ENCODE measurements around the gene SNRPN. TPM values are rescaled to one million over a fixed set of nuclear protein-coding genes. Genes with fewer than 3 reads are reported as not detected.
"Not testable (repeated sequence)": the region's sequence is repeated elsewhere in the genome, so short reads cannot be mapped to it uniquely, and the experiment has no call there.

The SNRPN gene
- 34.3 and 35.4 TPM in 2 replicates for total RNA-seq

DNA sequence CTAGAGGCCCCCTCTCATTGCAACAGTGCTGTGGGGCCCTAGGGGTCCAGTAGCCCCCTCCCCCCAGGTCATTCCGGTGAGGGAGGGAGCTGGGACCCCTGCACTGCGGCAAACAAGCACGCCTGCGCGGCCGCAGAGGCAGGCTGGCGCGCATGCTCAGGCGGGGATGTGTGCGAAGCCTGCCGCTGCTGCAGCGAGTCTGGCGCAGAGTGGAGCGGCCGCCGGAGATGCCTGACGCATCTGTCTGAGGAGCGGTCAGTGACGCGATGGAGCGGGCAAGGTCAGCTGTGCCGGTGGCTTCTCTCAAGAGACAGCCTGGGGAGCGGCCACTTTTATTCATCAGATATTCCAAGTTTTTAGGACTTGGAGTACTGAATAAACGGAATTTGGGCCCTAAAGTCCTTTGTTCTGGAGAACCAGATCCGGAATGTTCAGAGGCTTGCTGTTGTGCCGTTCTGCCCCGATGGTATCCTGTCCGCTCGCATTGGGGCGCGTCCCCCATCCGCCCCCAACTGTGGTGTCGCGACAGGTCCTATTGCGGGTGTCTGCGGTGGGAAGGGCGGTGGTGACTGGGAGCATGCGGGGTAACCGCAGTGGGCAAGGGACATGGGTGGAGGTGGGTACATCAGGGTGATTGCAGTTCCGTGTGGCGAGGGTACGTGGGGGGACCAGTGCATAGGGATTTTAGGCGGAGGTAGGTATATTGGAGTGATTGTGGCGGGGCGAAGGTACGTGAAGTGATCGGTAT, at the start of gene SNRPN, which contains the start of gene SNURF:
TSS of gene SNRPN (plus strand) at position 205 of the 748 bp plus-strand sequence. CDS start 19,467 bp downstream, outside the sequence.
TSS of gene SNURF (plus strand) at position 205 of the 748 bp plus-strand sequence. CDS start at position 267, 62 bp downstream.
- DNase-seq = peak; percentile 87
- H3K9me3 Mint-ChIP-seq = peaks cover 6% of the 10 kb centered on the region
- peak within 1 kb of the TSS; percentile 96 for H3K4me3 Mint-ChIP-seq
- peaks cover 2% of the 10 kb centered on the region for H3K27me3 Mint-ChIP-seq
- H3K36me3 Mint-ChIP-seq (ENCODE audit: low read depth) = peaks cover 7% of the 10 kb centered on the region
- peaks cover 11% of the 10 kb centered on the region for H3K4me1 Mint-ChIP-seq
- intact Hi-C loops (cut with micrococcal nuclease) = loop anchor here (10.0 kb wide), 1 partner anchor 180 kb away; no protein-coding TSS in a partner anchor
- H3K27ac Mint-ChIP-seq = peak within 1 kb of the TSS; percentile 94

DNA sequence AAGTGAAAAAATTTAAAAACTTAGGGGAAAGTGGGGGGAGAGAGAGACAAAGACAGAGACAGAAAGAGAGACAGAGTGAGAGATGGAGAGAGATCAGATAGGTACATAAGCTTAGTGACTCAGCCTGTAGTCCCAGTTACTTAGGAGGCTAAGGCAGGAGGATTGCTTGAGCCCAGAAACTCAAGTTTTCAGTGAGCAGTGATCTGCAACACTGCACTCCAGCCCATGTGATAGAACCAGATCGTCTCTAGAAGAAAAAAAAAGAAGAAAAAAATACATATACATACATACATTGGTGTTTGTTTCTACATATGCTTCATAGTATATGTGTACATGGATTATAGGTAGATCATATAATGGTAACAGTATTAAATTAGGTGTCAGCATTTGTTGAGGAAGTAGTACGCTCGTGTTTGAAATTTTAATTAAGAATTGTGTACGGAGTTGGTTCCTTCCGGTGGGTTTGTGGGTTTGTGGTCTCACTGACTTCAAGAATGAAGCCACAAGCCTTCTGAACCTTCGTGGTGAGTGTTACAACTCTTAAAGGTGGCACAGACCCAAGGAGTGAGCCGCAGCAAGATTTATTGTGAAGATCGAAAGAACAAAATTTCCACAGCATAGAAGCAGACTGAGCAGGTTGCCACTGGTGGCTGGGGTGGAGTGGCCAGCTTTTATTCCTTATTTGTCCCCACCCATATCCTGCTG, 38.3 kb upstream of the SNRPN start:
- intact Hi-C loops (cut with micrococcal nuclease) = no loop called here
- H3K4me3 Mint-ChIP-seq = no peak overlapping the region
- peaks cover 23% of the 10 kb centered on the region for H3K9me3 Mint-ChIP-seq
- no peak overlapping the region for H3K27ac Mint-ChIP-seq
- H3K36me3 Mint-ChIP-seq (ENCODE audit: low read depth) = no peaks in the 10 kb centered on the region
- no peak for DNase-seq
- H3K4me1 Mint-ChIP-seq = peaks cover 3% of the 10 kb centered on the region
- H3K27me3 Mint-ChIP-seq = no peaks in the 10 kb centered on the region

DNA sequence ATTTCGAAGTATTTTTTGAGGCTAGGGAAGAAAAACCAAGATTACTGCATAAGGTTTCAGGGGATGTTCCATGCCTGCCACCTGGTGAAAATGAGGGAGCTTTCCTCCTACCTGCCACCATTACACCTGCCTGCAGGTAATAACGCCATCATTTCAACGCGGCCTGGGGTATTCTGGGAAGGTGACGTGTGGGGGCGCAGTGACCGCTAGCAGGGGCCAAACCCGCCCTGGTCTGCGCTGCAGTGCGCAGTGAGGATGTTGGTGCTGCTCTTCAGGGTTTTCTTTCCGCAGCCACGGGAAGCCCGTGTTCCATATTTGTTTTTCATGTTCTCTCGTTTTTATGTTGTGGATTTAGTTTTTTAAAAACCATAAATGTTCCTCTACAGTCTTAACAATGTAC, 37.4 kb upstream of the SNRPN start:
- DNase-seq = no peak
- no peak overlapping the region for H3K4me3 Mint-ChIP-seq
- H3K36me3 Mint-ChIP-seq (ENCODE audit: low read depth) = no peaks in the 10 kb centered on the region
- no peaks in the 10 kb centered on the region for H3K27me3 Mint-ChIP-seq
- intact Hi-C loops (cut with micrococcal nuclease) = no loop called here
- no peak overlapping the region for H3K27ac Mint-ChIP-seq
- peaks cover 20% of the 10 kb centered on the region for H3K9me3 Mint-ChIP-seq
- peaks cover 3% of the 10 kb centered on the region for H3K4me1 Mint-ChIP-seq

DNA sequence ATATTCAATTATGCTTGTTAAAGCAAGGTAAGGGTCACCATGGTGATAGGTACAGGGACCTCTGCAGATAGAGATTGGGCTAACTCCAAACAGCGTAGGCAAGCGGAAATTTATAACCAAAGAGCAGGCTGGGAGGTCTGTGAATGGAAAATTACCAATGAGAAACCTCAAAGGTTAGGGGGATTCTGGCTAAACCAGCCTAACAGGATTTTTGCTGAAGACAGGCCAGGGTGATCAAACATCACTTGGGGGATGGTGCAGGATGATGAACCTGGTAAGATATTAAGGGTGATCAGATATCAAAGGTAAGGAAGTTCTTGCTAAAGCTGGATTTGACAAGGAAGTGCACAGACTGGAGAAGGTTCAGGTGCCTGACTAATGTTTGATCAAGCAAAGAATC, 35.3 kb upstream of the SNRPN start:
- Mint-ChIP-seq H3K4me1 (peaks cover 3% of the 10 kb centered on the region), H3K4me3 (no peak overlapping the region), H3K27ac (no peak overlapping the region), H3K27me3 (no peaks in the 10 kb centered on the region), H3K9me3 (peaks cover 22% of the 10 kb centered on the region), H3K36me3 (ENCODE audit: low read depth) (no peaks in the 10 kb centered on the region)
- intact Hi-C loops (cut with micrococcal nuclease) = no loop called here
- no peak for DNase-seq

DNA sequence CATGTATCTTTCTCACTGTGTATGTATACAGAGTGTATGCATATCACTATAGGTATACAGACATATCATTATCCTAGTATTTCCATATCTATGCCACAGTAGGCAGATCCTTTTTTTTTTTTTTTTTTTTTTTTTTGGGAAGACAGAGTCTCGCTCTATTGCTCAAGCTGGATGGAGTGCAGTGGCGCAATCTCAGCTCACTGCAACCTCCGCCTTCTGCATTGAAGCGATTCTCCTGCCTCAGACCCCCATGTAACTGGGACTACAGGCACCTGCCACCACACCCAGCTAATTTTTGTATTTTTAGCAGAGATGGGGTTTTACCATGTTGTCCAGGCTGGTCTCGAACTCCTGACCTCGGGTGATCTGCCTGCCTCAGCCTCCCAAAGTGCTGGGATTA, 32.0 kb upstream of the SNRPN start:
- peaks cover 18% of the 10 kb centered on the region for H3K9me3 Mint-ChIP-seq
- H3K36me3 Mint-ChIP-seq (ENCODE audit: low read depth); H3K4me3 Mint-ChIP-seq; intact Hi-C loops (cut with micrococcal nuclease); DNase-seq; H3K27ac Mint-ChIP-seq; H3K4me1 Mint-ChIP-seq; H3K27me3 Mint-ChIP-seq: not testable (repeated sequence)

DNA sequence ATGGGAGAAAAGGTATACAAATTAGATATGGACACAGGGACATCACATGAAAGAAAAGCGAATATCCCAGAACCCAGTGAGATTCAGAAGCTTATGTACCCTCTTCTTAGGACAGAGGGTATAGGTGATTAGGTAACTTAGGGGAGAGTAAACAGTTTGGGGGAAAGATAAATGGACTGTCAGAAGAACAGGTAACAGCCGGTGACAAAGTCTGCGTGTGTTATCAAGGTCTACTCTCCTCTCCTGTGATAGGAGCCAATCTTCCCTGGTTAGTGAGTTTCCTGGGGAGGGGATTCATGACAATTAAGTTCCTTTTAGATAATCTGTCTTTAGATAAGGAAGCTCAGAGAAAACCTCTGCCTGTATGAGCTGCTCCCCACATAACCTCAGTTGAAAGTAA, 30.6 kb upstream of the SNRPN start:
- no peaks in the 10 kb centered on the region for H3K27me3 Mint-ChIP-seq
- intact Hi-C loops (cut with micrococcal nuclease) = no loop called here
- no peak for DNase-seq
- peaks cover 30% of the 10 kb centered on the region for H3K9me3 Mint-ChIP-seq
- no peak overlapping the region for H3K27ac Mint-ChIP-seq
- no peaks in the 10 kb centered on the region for H3K36me3 Mint-ChIP-seq (ENCODE audit: low read depth)
- H3K4me1 Mint-ChIP-seq = no peaks in the 10 kb centered on the region
- H3K4me3 Mint-ChIP-seq = no peak overlapping the region

DNA sequence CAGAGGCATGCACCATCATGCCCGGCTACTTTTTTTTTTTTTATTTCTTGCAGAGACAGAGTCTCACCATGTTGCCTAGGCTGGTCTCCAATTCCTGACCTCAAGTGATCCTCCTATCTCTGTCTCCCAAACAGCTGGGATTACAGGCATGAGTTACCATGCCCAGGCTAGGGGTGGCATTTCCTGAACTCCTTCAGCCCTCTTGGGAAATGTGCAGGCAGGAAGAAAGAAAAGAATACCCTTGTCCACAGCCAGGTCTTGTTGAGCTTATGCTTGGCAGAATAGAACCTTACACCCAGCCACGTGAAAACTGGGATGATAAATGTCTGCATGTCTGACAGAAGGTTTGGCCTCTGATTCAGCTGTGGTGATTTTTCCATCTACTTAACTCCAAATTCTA, 30.2 kb upstream of the SNRPN start:
- Mint-ChIP-seq H3K9me3 (peaks cover 31% of the 10 kb centered on the region), H3K27ac (no peak overlapping the region), H3K4me1 (no peaks in the 10 kb centered on the region), H3K36me3 (ENCODE audit: low read depth) (no peaks in the 10 kb centered on the region), H3K4me3 (no peak overlapping the region), H3K27me3 (no peaks in the 10 kb centered on the region)
- DNase-seq = no peak
- intact Hi-C loops (cut with micrococcal nuclease) = no loop called here

DNA sequence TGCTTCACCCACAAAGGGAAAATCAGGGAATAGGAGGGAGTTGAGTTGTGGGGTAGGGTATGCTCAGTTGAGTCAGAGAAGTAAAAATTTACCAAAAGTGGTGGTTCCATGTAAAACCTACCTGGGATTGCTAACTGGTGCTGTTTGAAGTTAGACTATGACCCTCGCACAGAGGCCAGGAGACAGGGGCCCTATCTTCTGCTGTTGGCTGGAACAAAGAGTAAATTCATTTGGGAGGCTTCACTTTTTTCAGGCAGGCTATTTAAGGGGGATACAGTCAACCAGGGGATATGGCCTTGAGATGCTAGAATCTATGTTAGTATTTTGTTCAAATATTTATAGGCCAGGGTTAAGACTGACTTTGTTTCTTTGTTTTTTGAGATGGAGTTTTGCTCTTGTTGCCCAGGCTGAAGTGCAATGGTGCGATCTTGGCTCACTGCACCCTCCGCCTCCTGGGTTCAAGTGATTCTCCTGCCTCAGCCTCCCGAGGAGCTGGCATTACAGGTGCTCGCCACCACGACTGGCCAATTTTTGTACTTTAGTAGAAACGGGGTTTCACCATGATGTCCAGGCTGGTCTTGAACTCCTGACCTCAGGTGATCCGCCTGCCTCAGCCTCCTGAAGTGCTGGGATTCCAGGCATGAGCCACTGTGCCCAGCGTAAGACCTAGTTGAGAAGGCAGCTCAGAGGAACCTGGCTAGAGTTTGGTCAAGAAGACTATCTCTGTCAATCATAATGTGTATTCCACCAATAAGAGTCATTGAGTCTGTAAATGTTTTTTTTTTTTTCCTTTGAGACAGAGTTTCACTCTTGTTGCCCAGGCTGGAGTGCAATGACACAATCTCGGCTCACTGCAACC, 22.7 kb upstream of the SNRPN start:
- H3K36me3 Mint-ChIP-seq (ENCODE audit: low read depth); intact Hi-C loops (cut with micrococcal nuclease); H3K4me3 Mint-ChIP-seq; DNase-seq; H3K4me1 Mint-ChIP-seq; H3K27ac Mint-ChIP-seq; H3K27me3 Mint-ChIP-seq: not testable (repeated sequence)
- peaks cover 27% of the 10 kb centered on the region for H3K9me3 Mint-ChIP-seq

DNA sequence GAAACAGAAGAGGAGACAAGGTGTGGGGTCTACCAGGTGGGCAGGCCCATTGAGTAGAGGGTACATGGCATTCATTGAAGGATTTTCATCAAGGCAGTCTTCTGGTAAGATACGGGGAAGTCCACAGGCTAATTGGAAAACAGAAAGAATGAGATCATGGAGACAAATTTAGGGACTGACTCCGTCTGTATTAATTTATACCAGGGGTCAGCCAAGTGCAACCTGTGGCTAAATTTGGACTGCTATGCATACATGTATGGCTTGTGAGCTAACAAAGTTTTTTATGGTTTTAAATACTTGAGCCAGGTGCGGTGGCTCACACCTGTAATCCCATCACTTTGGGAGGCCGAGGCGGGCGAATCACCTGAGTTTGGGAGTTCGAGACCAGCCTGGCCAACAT, 21.1 kb upstream of the SNRPN start:
- Mint-ChIP-seq H3K4me3 (no peak overlapping the region), H3K27ac (no peak overlapping the region), H3K36me3 (ENCODE audit: low read depth) (no peaks in the 10 kb centered on the region), H3K27me3 (no peaks in the 10 kb centered on the region), H3K9me3 (peaks cover 25% of the 10 kb centered on the region), H3K4me1 (no peaks in the 10 kb centered on the region)
- no peak for DNase-seq
- intact Hi-C loops (cut with micrococcal nuclease) = no loop called here

DNA sequence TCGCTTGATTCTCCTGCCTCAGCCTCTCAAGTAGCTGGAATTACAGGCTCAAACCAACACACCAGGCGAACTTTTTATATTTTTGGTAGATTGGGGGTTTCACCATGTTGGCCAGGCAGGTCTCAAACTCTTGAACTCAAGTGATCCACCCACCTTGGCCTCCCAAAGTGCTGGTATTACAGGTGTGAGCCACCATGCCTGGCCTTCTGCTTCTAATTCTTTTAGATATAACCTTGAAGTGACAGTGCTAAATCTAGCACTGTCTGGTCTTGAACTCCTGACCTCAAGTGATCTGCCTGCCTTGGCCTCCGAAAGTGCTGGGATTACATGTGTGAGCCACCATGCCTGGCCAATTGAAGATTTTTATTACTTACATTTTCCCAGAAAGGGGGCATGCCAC, 16.6 kb upstream of the SNRPN start:
- intact Hi-C loops (cut with micrococcal nuclease); H3K36me3 Mint-ChIP-seq (ENCODE audit: low read depth); H3K27me3 Mint-ChIP-seq; H3K4me3 Mint-ChIP-seq; H3K27ac Mint-ChIP-seq; DNase-seq; H3K4me1 Mint-ChIP-seq: not testable (repeated sequence)
- peaks cover 26% of the 10 kb centered on the region for H3K9me3 Mint-ChIP-seq

DNA sequence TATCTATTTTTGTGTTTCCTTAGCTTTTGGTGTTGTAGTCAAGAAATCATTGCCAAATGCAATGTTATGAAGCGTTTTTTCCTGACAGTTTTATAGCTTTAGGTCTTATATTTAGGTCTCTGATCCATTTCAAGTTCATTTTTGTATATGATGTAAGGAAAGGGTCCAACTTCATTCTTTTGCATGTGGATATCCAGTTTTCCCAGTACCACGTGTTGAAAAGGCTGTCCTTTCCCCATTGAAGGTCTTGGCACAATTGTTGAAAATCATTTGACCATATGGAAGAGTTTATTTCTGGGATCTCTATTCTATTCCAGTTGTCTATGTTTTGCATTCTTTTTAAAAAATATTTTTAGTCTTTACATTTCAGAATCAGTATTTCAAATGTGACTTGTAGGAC, 14.6 kb upstream of the SNRPN start:
- Mint-ChIP-seq H3K27me3 (no peaks in the 10 kb centered on the region), H3K4me1 (no peaks in the 10 kb centered on the region), H3K36me3 (ENCODE audit: low read depth) (no peaks in the 10 kb centered on the region), H3K27ac (no peak overlapping the region), H3K9me3 (peaks cover 22% of the 10 kb centered on the region), H3K4me3 (no peak overlapping the region)
- DNase-seq = no peak
- intact Hi-C loops (cut with micrococcal nuclease) = no loop called here

DNA sequence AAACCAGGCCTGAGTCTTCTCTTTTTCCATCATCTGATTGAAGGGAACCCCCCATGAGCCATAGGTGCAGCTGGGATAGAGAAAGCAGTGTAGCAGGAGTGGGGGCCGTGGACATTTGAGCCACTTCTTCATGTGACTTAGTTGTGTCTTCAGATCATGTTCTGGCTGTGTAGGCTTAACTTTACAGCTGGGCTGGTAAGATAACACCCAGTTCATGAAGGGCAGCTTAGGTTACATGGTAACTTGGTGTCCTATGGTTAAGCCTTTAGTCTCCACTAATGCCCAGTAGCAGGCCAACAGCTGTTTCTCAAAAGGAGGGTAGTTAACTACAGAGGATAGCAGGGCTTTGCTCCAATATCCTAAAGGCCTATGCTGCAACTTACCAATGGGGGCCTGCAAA, 11.4 kb upstream of the SNRPN start:
- Mint-ChIP-seq H3K9me3 (peaks cover 21% of the 10 kb centered on the region), H3K4me1 (no peaks in the 10 kb centered on the region), H3K27me3 (no peaks in the 10 kb centered on the region), H3K36me3 (ENCODE audit: low read depth) (no peaks in the 10 kb centered on the region), H3K4me3 (no peak overlapping the region), H3K27ac (no peak overlapping the region)
- DNase-seq = no peak
- intact Hi-C loops (cut with micrococcal nuclease) = no loop called here

DNA sequence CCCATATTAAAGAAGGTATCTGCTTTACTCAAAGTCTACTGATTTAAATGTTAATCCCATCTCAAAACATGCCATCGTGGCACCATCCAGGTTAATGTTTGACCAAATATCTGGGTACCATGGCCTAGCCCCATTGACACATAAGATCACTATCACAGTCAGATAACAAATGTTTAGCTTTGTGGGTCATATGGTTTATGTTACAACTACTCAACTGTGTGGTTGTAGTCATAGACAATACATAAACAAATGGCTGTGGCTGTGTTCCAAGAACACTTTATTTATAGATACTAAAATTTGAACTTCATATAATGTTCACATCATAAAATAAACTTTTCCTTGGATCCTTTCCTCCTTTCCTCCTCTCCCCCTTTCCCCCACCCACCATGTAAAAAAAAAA, 9.8 kb upstream of the SNRPN start:
- H3K27ac Mint-ChIP-seq = no peak overlapping the region
- H3K27me3 Mint-ChIP-seq = no peaks in the 10 kb centered on the region
- intact Hi-C loops (cut with micrococcal nuclease) = no loop called here
- H3K4me3 Mint-ChIP-seq = no peak overlapping the region
- no peaks in the 10 kb centered on the region for H3K36me3 Mint-ChIP-seq (ENCODE audit: low read depth)
- H3K4me1 Mint-ChIP-seq = no peaks in the 10 kb centered on the region
- peaks cover 17% of the 10 kb centered on the region for H3K9me3 Mint-ChIP-seq
- no peak for DNase-seq

DNA sequence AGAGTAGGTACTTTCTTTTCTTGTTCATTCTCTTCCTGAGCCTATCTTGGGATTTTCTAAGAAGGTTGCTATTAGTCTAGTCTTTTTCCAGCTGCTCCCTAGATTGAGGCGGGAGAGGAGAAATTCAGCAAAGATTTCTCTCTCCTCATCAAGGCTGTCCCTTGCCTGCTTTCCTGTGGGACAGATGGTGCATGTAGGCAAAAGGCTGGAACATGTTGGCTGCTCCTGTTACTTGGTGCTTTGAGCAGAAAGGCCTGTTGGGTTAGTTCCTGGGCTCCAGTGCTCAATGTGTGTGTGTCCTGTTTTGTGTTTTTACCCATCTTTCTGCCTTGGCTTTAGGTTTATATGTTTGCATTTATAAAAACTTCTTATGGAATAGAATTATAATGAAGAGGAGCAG, 9.1 kb upstream of the SNRPN start:
- Mint-ChIP-seq H3K4me1 (no peaks in the 10 kb centered on the region), H3K27me3 (no peaks in the 10 kb centered on the region), H3K27ac (no peak overlapping the region), H3K36me3 (ENCODE audit: low read depth) (no peaks in the 10 kb centered on the region), H3K9me3 (peaks cover 11% of the 10 kb centered on the region), H3K4me3 (no peak overlapping the region)
- intact Hi-C loops (cut with micrococcal nuclease) = no loop called here
- DNase-seq = no peak
